8988T (cell line): Measurements from ENCODE around the gene AMOT.

ENCODE experiments used
- DNase-seq: peaks from one replicate; pipeline ENCODE4 v3.0.0; 2011

The AMOT gene

GRCh38 chrX:112798736-112799135 is 41.9 kb downstream of the AMOT start:
- no peak for DNase-seq

- no peak for DNase-seq
These were observed 50.7 kb downstream of the AMOT start for GRCh38 chrX:112789931-112790330.

- no peak for DNase-seq
These were observed 54.6 kb downstream of the AMOT start for GRCh38 chrX:112786076-112786475.

GRCh38 chrX:112785344-112785743 is 55.3 kb downstream of the AMOT start:
- no peak for DNase-seq

- DNase-seq = no peak
These were observed 55.9 kb downstream of the AMOT start for GRCh38 chrX:112784692-112785091.

GRCh38 chrX:112779139-112779538 is 61.5 kb downstream of the AMOT start:
- DNase-seq = no peak

- no peak for DNase-seq
These were observed 65.9 kb downstream of the AMOT start for GRCh38 chrX:112774651-112775293.

GRCh38 chrX:112774142-112774541 is 66.5 kb downstream of the AMOT start:
- no peak for DNase-seq

GRCh38 chrX:112769034-112769433 is 71.6 kb downstream of the AMOT start:
- no peak for DNase-seq

- DNase-seq = no peak
These were observed 72.1 kb downstream of the AMOT start for GRCh38 chrX:112768563-112768962.

- no peak for DNase-seq
These were observed 73.9 kb downstream of the AMOT start for GRCh38 chrX:112766774-112767173.

- no peak for DNase-seq
These were observed 79.1 kb downstream of the AMOT start for GRCh38 chrX:112761242-112762207.

GRCh38 chrX:112760697-112761096 is 79.9 kb downstream of the AMOT start:
- no peak for DNase-seq

GRCh38 chrX:112759966-112760365 is 80.7 kb downstream of the AMOT start:
- no peak for DNase-seq

- DNase-seq = no peak
These were observed 81.1 kb downstream of the AMOT start for GRCh38 chrX:112759512-112759911.

- DNase-seq = no peak
These were observed 82.7 kb downstream of the AMOT start for GRCh38 chrX:112757946-112758345.

GRCh38 chrX:112753116-112753515 is 87.5 kb downstream of the AMOT start:
- DNase-seq = no peak

GRCh38 chrX:112751076-112751475 is 89.6 kb downstream of the AMOT start:
- DNase-seq = no peak

- no peak for DNase-seq
These were observed 93.6 kb downstream of the AMOT start for GRCh38 chrX:112746812-112747595.

GRCh38 chrX:112738347-112739033 is 102.1 kb downstream of the AMOT start:
- no peak for DNase-seq

- no peak for DNase-seq
These were observed 104.3 kb downstream of the AMOT start for GRCh38 chrX:112736310-112736709.

GRCh38 chrX:112735147-112735546 is 105.5 kb downstream of the AMOT start:
- no peak for DNase-seq

GRCh38 chrX:112734290-112734689 is 106.3 kb downstream of the AMOT start:
- no peak for DNase-seq
